Smooth muscle cell (in vitro differentiated cells): ENCODE measurements around the gene ZNF423. TPM values are rescaled to one million over a fixed set of nuclear protein-coding genes. Genes with fewer than 3 reads are reported as not detected.

Experiments used
- DNase-seq: peaks from one replicate; lab custom pipeline; 2025; ENCODE audit not compliant: unreplicated experiment; lab: John Stamatoyannopoulos, UW
- H2AFZ ChIP-seq: fragments of 200-600 bp; sonication (generic); 2 replicates; pipeline ENCODE4 v1.6.0; 2016; ENCODE audit warnings: antibody characterized with exemption, low read depth, mild to moderate bottlenecking
- H3F3A ChIP-seq: fragments of 200-600 bp; sonication (generic); 2 replicates; pipeline ENCODE4 v1.6.0; 2017; ENCODE audit warnings: antibody characterized with exemption, low read depth
- H3K27ac ChIP-seq: fragments of 200-600 bp; sonication (generic); 2 replicates; pipeline ENCODE4 v1.5.1; 2016; ENCODE audit warnings: low read depth, mild to moderate bottlenecking
- H3K27me3 ChIP-seq: fragments of 200-600 bp; sonication (generic); 2 replicates; pipeline ENCODE4 v1.6.1; 2016; ENCODE audit warnings: low read depth, mild to moderate bottlenecking
- H3K36me3 ChIP-seq: fragments of 200-600 bp; sonication (generic); 2 replicates; pipeline ENCODE4 v1.5.1; 2016; ENCODE audit warnings: low read depth
- H3K4me1 ChIP-seq: fragments of 200-600 bp; sonication (generic); 2 replicates; pipeline ENCODE4 v1.5.1; 2016; ENCODE audit warnings: low read depth
- H3K4me2 ChIP-seq: fragments of 200-600 bp; sonication (generic); 2 replicates; pipeline ENCODE4 v1.6.0; 2016; ENCODE audit warnings: mild to moderate bottlenecking
- H3K4me3 ChIP-seq: fragments of 200-600 bp; sonication (generic); 2 replicates; pipeline ENCODE4 v1.5.1; 2016; ENCODE audit warnings: mild to moderate bottlenecking
- H3K79me2 ChIP-seq: fragments of 200-600 bp; sonication (generic); 2 replicates; pipeline ENCODE4 v1.6.0; 2016; ENCODE audit warnings: low read depth, mild to moderate bottlenecking
- H3K9ac ChIP-seq: fragments of 200-600 bp; sonication (generic); 2 replicates; pipeline ENCODE4 v1.6.0; 2016; ENCODE audit warnings: low read depth
- H3K9me3 ChIP-seq: fragments of 200-600 bp; sonication (generic); replicated peaks from 2 replicates; pipeline ENCODE4 v1.5.1; 2016; ENCODE audit warnings: low read depth
- H4K20me1 ChIP-seq: fragments of 200-600 bp; sonication (generic); 2 replicates; pipeline ENCODE4 v1.6.0; 2016; ENCODE audit warnings: low read depth
- CTCF ChIP-seq: fragments of 200-600 bp; sonication (generic); IDR thresholded peaks from 2 replicates; pipeline ENCODE4 v1.5.1; 2017; ENCODE audit warnings: borderline replicate concordance, mild to moderate bottlenecking, antibody characterized with exemption; ENCODE audit not compliant: insufficient read depth, poor library complexity, severe bottlenecking
- WGBS: methylation state at CpG from one replicate; pipeline ENCODE4 v1.1.7; 2016; ENCODE audit warnings: low lambda C conversion rate; 5-methylcytosine and 5-hydroxymethylcytosine counted together
- polyA plus RNA-seq: library from polyadenylated mRNA; unstranded; fragments of >200 nt; fragmentation: Nextera tagmentation; extraction: Ambion mirVana; gene quantifications from 2 replicates; pipeline ENCODE4 v1.2.1, GENCODE V29; 2016
- total RNA-seq: library from RNA; depleted of rRNA; stranded (reverse); fragments of >200 nt; gene quantifications from 2 replicates; pipeline ENCODE4 v1.2.3, GENCODE V29; 2014

The ZNF423 gene
- total and polyA plus RNA-seq, 2 experiments from 2014 or later = 6.9 to 7.0 TPM

GRCh38 chr16:49785970-49786369, 69.9 kb downstream of the ZNF423 start:
- no peaks in the 10 kb centered on the region for H3K79me2 ChIP-seq
- no peak for TF ChIP-seq CTCF
- DNase-seq = no peak
- no peaks in the 10 kb centered on the region for H3K27me3 ChIP-seq
- H2AFZ ChIP-seq = no peak overlapping the region
- no peak overlapping the region for H3K9ac ChIP-seq
- no peaks in the 10 kb centered on the region for H3K4me1 ChIP-seq
- no peak overlapping the region for H3K4me2 ChIP-seq
- no peaks in the 10 kb centered on the region for H3K9me3 ChIP-seq
- H3K27ac ChIP-seq = no peak overlapping the region
- 94% methylated on average over 11 of the region's 11 CpGs for WGBS
- H3F3A ChIP-seq = no peaks in the 10 kb centered on the region
- H3K36me3 ChIP-seq = no peaks in the 10 kb centered on the region
- peaks cover 3% of the 10 kb centered on the region for H4K20me1 ChIP-seq
- no peak overlapping the region for H3K4me3 ChIP-seq

- no peaks in the 10 kb centered on the region for H3F3A ChIP-seq
- no peaks in the 10 kb centered on the region for H3K36me3 ChIP-seq
- no peak overlapping the region for H3K4me3 ChIP-seq
- 87% methylated on average over 5 of the region's 5 CpGs for WGBS
- H4K20me1 ChIP-seq = peaks cover 22% of the 10 kb centered on the region
- no peak overlapping the region for H3K27ac ChIP-seq
- no peaks in the 10 kb centered on the region for H3K4me1 ChIP-seq
- H3K9ac ChIP-seq = no peak overlapping the region
- no peak overlapping the region for H3K4me2 ChIP-seq
- H3K9me3 ChIP-seq = no peaks in the 10 kb centered on the region
- no peak for DNase-seq
- H3K79me2 ChIP-seq = no peaks in the 10 kb centered on the region
- no peak overlapping the region for H2AFZ ChIP-seq
- H3K27me3 ChIP-seq = no peaks in the 10 kb centered on the region
- no peak for TF ChIP-seq CTCF
Measured at GRCh38 chr16:49782405-49782804, 73.5 kb downstream of the ZNF423 start.

GRCh38 chr16:49781401-49781800, 74.5 kb downstream of the ZNF423 start:
- 94% methylated on average over 14 of the region's 14 CpGs for WGBS
- no peaks in the 10 kb centered on the region for H3K27me3 ChIP-seq
- H3K36me3 ChIP-seq = no peaks in the 10 kb centered on the region
- no peak overlapping the region for H2AFZ ChIP-seq
- no peak overlapping the region for H3K27ac ChIP-seq
- H4K20me1 ChIP-seq = peaks cover 22% of the 10 kb centered on the region
- DNase-seq = no peak
- peaks cover 5% of the 10 kb centered on the region for H3K4me1 ChIP-seq
- H3F3A ChIP-seq = no peaks in the 10 kb centered on the region
- no peak overlapping the region for H3K4me3 ChIP-seq
- no peak for TF ChIP-seq CTCF
- no peak overlapping the region for H3K9ac ChIP-seq
- H3K79me2 ChIP-seq = no peaks in the 10 kb centered on the region
- no peak overlapping the region for H3K4me2 ChIP-seq
- H3K9me3 ChIP-seq = no peaks in the 10 kb centered on the region

- H3K9ac ChIP-seq = no peak overlapping the region
- H3K4me3 ChIP-seq = no peak overlapping the region
- H3K27me3 ChIP-seq = no peaks in the 10 kb centered on the region
- no peaks in the 10 kb centered on the region for H3K36me3 ChIP-seq
- no peaks in the 10 kb centered on the region for H3K79me2 ChIP-seq
- no peak for DNase-seq
- 90% methylated on average over 12 of the region's 12 CpGs for WGBS
- no peaks in the 10 kb centered on the region for H3F3A ChIP-seq
- H3K4me1 ChIP-seq = peaks cover 11% of the 10 kb centered on the region
- TF ChIP-seq CTCF = no peak
- peaks cover 22% of the 10 kb centered on the region for H4K20me1 ChIP-seq
- H3K27ac ChIP-seq = no peak overlapping the region
- H3K9me3 ChIP-seq = no peaks in the 10 kb centered on the region
- H3K4me2 ChIP-seq = no peak overlapping the region
- no peak overlapping the region for H2AFZ ChIP-seq
Measured at GRCh38 chr16:49780433-49780832, 75.5 kb downstream of the ZNF423 start.
